ENCODE measurements around the gene PDZD4. TPM values are rescaled to one million over a fixed set of nuclear protein-coding genes. Genes with fewer than 3 reads are reported as not detected.

PDZD4 gene
- total and polyA plus RNA-seq, 2 experiments from 2014 or later: not detected

GRCh38 chrX:153831429-153832150, 1.2 kb upstream of the PDZD4 start:
- H3K36me3 ChIP-seq (ENCODE audit: low read depth): no peaks in the 10 kb centered on the region
- 70 to 72% methylated on average over 16 to 21 of the region's 23 CpGs for WGBS, 2 experiments (ENCODE audit: low coverage in 1 of 2, low lambda C conversion rate in 2 of 2, missing lambda C conversion rate in 2 of 2)
- in situ Hi-C loops (cut with MboI): no loop called here
- H3K27me3 ChIP-seq (replicated peaks; ENCODE audit: insufficient read depth): no peaks in the 10 kb centered on the region; the same call in 1 of the 2 replicates
- H3K9me3 ChIP-seq (ENCODE audit: low read depth): no peaks in the 10 kb centered on the region
- H3K9ac ChIP-seq: no peak overlapping the region
- no peaks in the 10 kb centered on the region for H4K20me1 ChIP-seq (ENCODE audit: insufficient read depth)
- no peaks in the 10 kb centered on the region for H3F3A ChIP-seq (ENCODE audit: insufficient read depth)
- no peak for DNase-seq
- H2AFZ ChIP-seq: no peak overlapping the region
- no peaks in the 10 kb centered on the region for H3K79me2 ChIP-seq (ENCODE audit: insufficient read depth)
- no peaks in the 10 kb centered on the region for H3K4me1 ChIP-seq (ENCODE audit: insufficient read depth)
- no peak overlapping the region for H3K4me2 ChIP-seq (ENCODE audit: unreplicated experiment)
- no peak overlapping the region for H3K4me3 ChIP-seq
- TF ChIP-seq EZH2phosphoT487 (IDR thresholded peaks at IDR 0.05; ENCODE audit: insufficient read depth, low read depth) (no peak), EZH2 (IDR thresholded peaks at IDR 0.05; ENCODE audit: insufficient read depth, poor library complexity, severe bottlenecking) (no peak)
- H3K27ac ChIP-seq: no peak overlapping the region
- no peaks in the 10 kb centered on the region for H3K9me2 ChIP-seq (ENCODE audit: insufficient read depth)

- WGBS, 2 experiments (ENCODE audit: low coverage in 1 of 2, low lambda C conversion rate in 2 of 2, missing lambda C conversion rate in 2 of 2): 11 to 31% methylated on average over 4 to 10 of the region's 102 CpGs
- H3K9ac ChIP-seq: no peak overlapping the region
- TF ChIP-seq EZH2 (IDR thresholded peaks at IDR 0.05; ENCODE audit: insufficient read depth, poor library complexity, severe bottlenecking) (no peak), EZH2phosphoT487 (IDR thresholded peaks at IDR 0.05; ENCODE audit: insufficient read depth, low read depth) (no peak)
- in situ Hi-C loops (cut with MboI): no loop called here
- no peak overlapping the region for H2AFZ ChIP-seq
- H3K36me3 ChIP-seq (ENCODE audit: low read depth): no peaks in the 10 kb centered on the region
- H3K27me3 ChIP-seq (replicated peaks; ENCODE audit: insufficient read depth): no peaks in the 10 kb centered on the region; the same call in 1 of the 2 replicates
- no peak overlapping the region for H3K4me3 ChIP-seq
- no peak overlapping the region for H3K27ac ChIP-seq
- H3K79me2 ChIP-seq (ENCODE audit: insufficient read depth): no peaks in the 10 kb centered on the region
- H3K4me2 ChIP-seq (ENCODE audit: unreplicated experiment): no peak overlapping the region
- H3K9me3 ChIP-seq (ENCODE audit: low read depth): no peaks in the 10 kb centered on the region
- no peaks in the 10 kb centered on the region for H3K9me2 ChIP-seq (ENCODE audit: insufficient read depth)
- peak; percentile 11 for DNase-seq
- no peaks in the 10 kb centered on the region for H3K4me1 ChIP-seq (ENCODE audit: insufficient read depth)
- H3F3A ChIP-seq (ENCODE audit: insufficient read depth): no peaks in the 10 kb centered on the region
- no peaks in the 10 kb centered on the region for H4K20me1 ChIP-seq (ENCODE audit: insufficient read depth)
Observed at GRCh38 chrX:153830640-153831428, 490 bp upstream of the PDZD4 start.

- H3K27me3 ChIP-seq (replicated peaks; ENCODE audit: insufficient read depth): no peaks in the 10 kb centered on the region; the same call in 1 of the 2 replicates
Observed at GRCh38 chrX:153829549-153829798, 870 bp downstream of the PDZD4 start.

GRCh38 chrX:153828723-153829548, 1.4 kb downstream of the PDZD4 start:
- Histone ChIP-seq H3K4me3 (no peak overlapping the region), H3K27me3 (replicated peaks; ENCODE audit: insufficient read depth) (no peaks in the 10 kb centered on the region; the same call in 1 of the 2 replicates), H3K79me2 (ENCODE audit: insufficient read depth) (no peaks in the 10 kb centered on the region), H3K9ac (no peak overlapping the region), H3K36me3 (ENCODE audit: low read depth) (no peaks in the 10 kb centered on the region), H3K9me3 (ENCODE audit: low read depth) (no peaks in the 10 kb centered on the region), H2AFZ (no peak overlapping the region), H4K20me1 (ENCODE audit: insufficient read depth) (no peaks in the 10 kb centered on the region), H3F3A (ENCODE audit: insufficient read depth) (no peaks in the 10 kb centered on the region), H3K4me1 (ENCODE audit: insufficient read depth) (no peaks in the 10 kb centered on the region), H3K27ac (no peak overlapping the region), H3K9me2 (ENCODE audit: insufficient read depth) (no peaks in the 10 kb centered on the region), H3K4me2 (ENCODE audit: unreplicated experiment) (no peak overlapping the region)
- DNase-seq: peak; percentile 6
- TF ChIP-seq EZH2phosphoT487 (IDR thresholded peaks at IDR 0.05; ENCODE audit: insufficient read depth, low read depth) (peak; percentile 14; the same call in 1 of the 2 replicates), EZH2 (IDR thresholded peaks at IDR 0.05; ENCODE audit: insufficient read depth, poor library complexity, severe bottlenecking) (no peak)
- in situ Hi-C loops (cut with MboI): no loop called here
- 6% methylated on average over 22 to 40 of the region's 50 CpGs for WGBS, 2 experiments (ENCODE audit: low coverage in 1 of 2, low lambda C conversion rate in 2 of 2, missing lambda C conversion rate in 2 of 2)

More at GRCh38 chrX:153829549-153829798, 870 bp downstream of the PDZD4 start:
- Histone ChIP-seq H3K36me3 (ENCODE audit: low read depth) (no peaks in the 10 kb centered on the region), H3K9ac (no peak overlapping the region), H3K4me3 (no peak overlapping the region), H3K9me2 (ENCODE audit: insufficient read depth) (no peaks in the 10 kb centered on the region), H3K4me2 (ENCODE audit: unreplicated experiment) (no peak overlapping the region), H3K9me3 (ENCODE audit: low read depth) (no peaks in the 10 kb centered on the region), H3K79me2 (ENCODE audit: insufficient read depth) (no peaks in the 10 kb centered on the region), H3K4me1 (ENCODE audit: insufficient read depth) (no peaks in the 10 kb centered on the region), H3F3A (ENCODE audit: insufficient read depth) (no peaks in the 10 kb centered on the region), H4K20me1 (ENCODE audit: insufficient read depth) (no peaks in the 10 kb centered on the region), H2AFZ (no peak overlapping the region), H3K27ac (no peak overlapping the region)
- TF ChIP-seq EZH2 (IDR thresholded peaks at IDR 0.05; ENCODE audit: insufficient read depth, poor library complexity, severe bottlenecking) (no peak), EZH2phosphoT487 (IDR thresholded peaks at IDR 0.05; ENCODE audit: insufficient read depth, low read depth) (peak; percentile 36; the same call in 1 of the 2 replicates)
- WGBS, 2 experiments (ENCODE audit: low coverage in 1 of 2, low lambda C conversion rate in 2 of 2, missing lambda C conversion rate in 2 of 2): 1% methylated on average over 14 of the region's 27 CpGs; no CpG with 5 or more reads in 1 of the 2 experiments
- in situ Hi-C loops (cut with MboI): no loop called here
- DNase-seq: peak; percentile 19

Data from GM23248 (cell line).